Stimulated activated naive CD8-positive, alpha-beta T cell treated with anti-CD3 and anti-CD28 coated beads, Interleukin-15, Interleukin-2, amounts not matched to agents 100 ng/mL and 50 ng/mL, for 24 hours (primary cell): Measurements from ENCODE around the gene MACROD1.
A peak's percentile ranks its signal among the peaks of the same experiment; 100 is the strongest.

Source experiments
- H3K27ac Mint-ChIP-seq: one replicate; pipeline ENCODE4 v1.8.0; 2021; ENCODE audit warnings: mild to moderate bottlenecking, mixed read lengths
- H3K27me3 Mint-ChIP-seq: one replicate; pipeline ENCODE4 v1.8.0; 2021; ENCODE audit warnings: mixed read lengths
- H3K36me3 Mint-ChIP-seq: one replicate; pipeline ENCODE4 v1.8.0; 2021; ENCODE audit warnings: low read depth, mixed read lengths
- H3K4me1 Mint-ChIP-seq: one replicate; pipeline ENCODE4 v1.8.0; 2021; ENCODE audit warnings: low read depth, mixed read lengths
- H3K4me3 Mint-ChIP-seq: one replicate; pipeline ENCODE4 v1.8.0; 2021; ENCODE audit warnings: mild to moderate bottlenecking, mixed read lengths
- H3K9me3 Mint-ChIP-seq: one replicate; pipeline ENCODE4 v1.8.0; 2021; ENCODE audit warnings: mixed read lengths

Gene MACROD1

DNA sequence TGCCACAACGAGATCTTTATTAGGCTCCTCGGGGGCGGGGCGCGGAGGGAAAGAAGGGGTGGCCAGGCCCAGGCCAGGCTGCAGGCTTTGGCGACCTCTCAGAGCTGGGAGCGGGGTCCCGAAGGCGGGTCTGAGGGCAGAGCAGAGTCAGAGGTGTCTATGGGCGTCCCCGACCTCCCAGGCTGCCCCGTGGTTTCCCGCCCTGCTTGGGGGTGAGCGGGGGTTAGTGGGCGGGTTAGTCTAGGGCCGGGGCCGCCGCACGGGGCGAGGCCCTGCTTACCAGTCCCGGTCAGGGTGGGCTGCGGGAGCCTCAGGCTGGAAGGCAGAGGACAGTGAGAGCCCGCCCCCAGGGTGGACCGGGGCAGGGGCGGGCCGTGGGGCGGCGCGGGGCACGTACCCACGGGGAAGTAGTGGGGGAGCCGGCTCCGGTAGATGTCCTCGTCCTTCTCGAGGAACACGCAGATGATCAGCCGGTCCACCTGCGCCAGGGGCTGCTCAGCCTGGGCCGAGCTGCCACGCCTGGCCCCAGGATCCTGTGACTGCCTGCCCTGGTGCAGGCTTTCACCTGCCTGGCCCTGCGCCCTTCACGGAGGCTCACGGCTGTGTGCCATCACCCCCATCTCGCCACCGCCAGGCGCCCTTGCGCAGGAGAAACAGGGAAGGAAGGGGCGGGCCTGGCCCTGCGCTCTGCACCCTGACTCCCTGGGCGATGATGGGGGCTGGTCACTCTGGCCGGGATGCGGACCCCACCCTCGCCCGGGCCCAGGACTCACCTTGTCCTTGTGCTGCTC is 167.2 kb downstream of the MACROD1 start:
- Mint-ChIP-seq H3K4me3 (no peak overlapping the region), H3K27me3 (peaks cover 4% of the 10 kb centered on the region), H3K36me3 (peaks cover 27% of the 10 kb centered on the region), H3K4me1 (no peaks in the 10 kb centered on the region), H3K9me3 (no peaks in the 10 kb centered on the region), H3K27ac (no peak overlapping the region)

DNA sequence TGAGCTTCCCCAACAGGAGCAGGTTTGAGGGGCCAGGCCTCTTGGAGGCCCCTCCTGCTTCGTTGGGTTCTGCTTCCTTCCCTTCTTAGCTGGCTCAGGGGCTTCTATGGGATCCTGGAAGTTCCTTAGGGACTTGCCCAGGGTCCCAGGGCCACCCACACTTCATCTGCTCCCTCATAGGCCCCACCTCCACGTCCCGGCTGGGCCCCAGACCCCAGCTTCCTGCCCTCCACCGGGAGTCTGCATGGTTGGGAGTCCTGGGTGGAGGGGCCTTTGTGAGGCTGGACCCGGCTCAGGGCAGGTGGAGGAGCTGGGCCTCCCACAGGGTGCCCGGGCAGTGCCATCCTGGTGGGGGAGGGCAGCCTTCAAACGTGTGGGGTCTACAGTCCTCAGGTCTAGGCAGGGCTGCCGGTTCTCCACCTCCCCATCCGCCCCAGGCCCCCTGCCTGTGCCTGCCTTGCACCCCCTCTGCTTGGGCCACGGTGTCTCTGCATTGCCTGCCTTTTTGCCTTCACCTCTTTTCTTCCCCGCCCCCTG is 168.0 kb downstream of the MACROD1 start:
- Mint-ChIP-seq H3K27me3 (peaks cover 4% of the 10 kb centered on the region), H3K36me3 (peaks cover 35% of the 10 kb centered on the region), H3K27ac (no peak overlapping the region)

DNA sequence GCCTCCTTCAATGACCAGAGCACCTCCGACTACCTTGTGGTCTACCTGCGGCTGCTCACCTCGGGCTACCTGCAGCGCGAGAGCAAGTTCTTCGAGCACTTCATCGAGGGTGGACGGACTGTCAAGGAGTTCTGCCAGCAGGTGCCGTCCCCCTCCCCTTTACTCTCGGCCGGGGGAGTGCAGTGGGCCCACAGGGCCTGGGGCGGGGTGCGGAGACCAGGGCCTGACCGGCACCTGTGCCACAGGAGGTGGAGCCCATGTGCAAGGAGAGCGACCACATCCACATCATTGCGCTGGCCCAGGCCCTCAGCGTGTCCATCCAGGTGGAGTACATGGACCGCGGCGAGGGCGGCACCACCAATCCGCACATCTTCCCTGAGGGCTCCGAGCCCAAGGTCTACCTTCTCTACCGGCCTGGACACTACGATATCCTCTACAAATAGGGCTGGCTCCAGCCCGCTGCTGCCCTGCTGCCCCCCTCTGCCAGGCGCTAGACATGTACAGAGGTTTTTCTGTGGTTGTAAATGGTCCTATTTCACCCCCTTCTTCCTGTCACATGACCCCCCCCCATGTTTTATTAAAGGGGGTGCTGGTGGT is 168.7 kb downstream of the MACROD1 start:
- Mint-ChIP-seq H3K9me3 (no peaks in the 10 kb centered on the region), H3K4me3 (no peak overlapping the region), H3K27ac (no peak overlapping the region), H3K36me3 (peaks cover 36% of the 10 kb centered on the region), H3K27me3 (peaks cover 4% of the 10 kb centered on the region), H3K4me1 (peaks cover 5% of the 10 kb centered on the region)

More for the DNA sequence above, 168.0 kb downstream of the MACROD1 start:
- no peaks in the 10 kb centered on the region for H3K9me3 Mint-ChIP-seq
- peaks cover 4% of the 10 kb centered on the region for H3K4me1 Mint-ChIP-seq
- no peak overlapping the region for H3K4me3 Mint-ChIP-seq

- H3K9me3 Mint-ChIP-seq: no peaks in the 10 kb centered on the region
- peaks cover 43% of the 10 kb centered on the region for H3K36me3 Mint-ChIP-seq
- no peak overlapping the region for H3K27ac Mint-ChIP-seq
- peaks cover 7% of the 10 kb centered on the region for H3K4me1 Mint-ChIP-seq
- H3K27me3 Mint-ChIP-seq: no peaks in the 10 kb centered on the region
- H3K4me3 Mint-ChIP-seq: no peak overlapping the region
Observed at GRCh38 chr11:63996512-63996911, 169.4 kb downstream of the MACROD1 start.

DNA sequence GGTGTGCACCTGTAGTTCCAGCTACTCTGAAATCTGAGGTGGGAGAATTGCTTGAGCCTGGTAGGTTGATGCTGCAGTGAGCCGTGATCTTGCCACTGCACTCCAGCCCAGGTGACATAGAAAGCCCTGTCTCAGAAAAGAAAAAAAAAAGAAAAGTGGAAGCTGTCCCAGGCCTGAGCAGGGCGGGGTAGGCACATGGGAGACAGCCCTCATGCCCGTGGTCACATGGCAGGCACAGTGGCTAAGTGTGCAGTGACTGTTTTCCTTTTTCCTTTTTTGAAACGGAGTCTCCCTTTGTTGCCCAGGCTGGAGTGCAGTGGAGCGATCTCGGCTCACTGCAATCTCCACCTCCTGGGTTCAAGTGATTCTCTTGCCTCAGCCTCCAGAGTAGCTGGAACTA is 171.9 kb downstream of the MACROD1 start:
- no peak overlapping the region for H3K4me3 Mint-ChIP-seq
- H3K4me1 Mint-ChIP-seq: peaks cover 8% of the 10 kb centered on the region
- peaks cover 55% of the 10 kb centered on the region for H3K36me3 Mint-ChIP-seq
- no peak overlapping the region for H3K27ac Mint-ChIP-seq
- H3K27me3 Mint-ChIP-seq: no peaks in the 10 kb centered on the region
- no peaks in the 10 kb centered on the region for H3K9me3 Mint-ChIP-seq

DNA sequence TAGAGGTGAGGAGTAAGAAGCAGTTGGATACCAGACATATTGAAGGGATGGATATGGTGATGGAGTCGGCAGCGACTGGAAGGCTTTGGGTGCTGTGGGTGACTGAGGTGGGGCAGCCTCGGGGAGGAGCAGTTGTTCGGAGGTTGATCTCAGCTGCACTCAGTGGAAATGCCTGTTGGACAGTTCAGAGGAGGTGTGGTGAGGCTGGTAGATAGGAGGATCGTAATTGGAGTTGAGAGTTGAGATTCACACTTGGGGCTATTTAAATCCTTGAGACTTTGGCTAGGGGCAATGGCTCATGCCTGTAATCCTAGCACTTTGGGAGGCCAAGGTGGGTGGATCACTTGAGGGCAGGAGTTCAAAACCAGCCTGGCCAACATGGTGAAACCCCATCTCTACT is 172.8 kb downstream of the MACROD1 start:
- peaks cover 58% of the 10 kb centered on the region for H3K36me3 Mint-ChIP-seq
- no peak overlapping the region for H3K4me3 Mint-ChIP-seq
- no peaks in the 10 kb centered on the region for H3K9me3 Mint-ChIP-seq
- peak overlapping the region; percentile 24 for H3K27ac Mint-ChIP-seq
- no peaks in the 10 kb centered on the region for H3K27me3 Mint-ChIP-seq
- peaks cover 15% of the 10 kb centered on the region for H3K4me1 Mint-ChIP-seq

- Mint-ChIP-seq H3K9me3 (no peaks in the 10 kb centered on the region), H3K27ac (no peak overlapping the region), H3K27me3 (no peaks in the 10 kb centered on the region), H3K4me3 (no peak overlapping the region), H3K4me1 (peaks cover 25% of the 10 kb centered on the region), H3K36me3 (peaks cover 48% of the 10 kb centered on the region)
Observed at GRCh38 chr11:63991558-63991957, 174.4 kb downstream of the MACROD1 start.

GRCh38 chr11:63986932-63987513 is 178.9 kb downstream of the MACROD1 start:
- Mint-ChIP-seq H3K4me3 (peak overlapping the region; percentile 96), H3K36me3 (peaks cover 25% of the 10 kb centered on the region), H3K27me3 (no peaks in the 10 kb centered on the region), H3K9me3 (no peaks in the 10 kb centered on the region), H3K27ac (peak overlapping the region; percentile 18), H3K4me1 (peaks cover 32% of the 10 kb centered on the region)

DNA sequence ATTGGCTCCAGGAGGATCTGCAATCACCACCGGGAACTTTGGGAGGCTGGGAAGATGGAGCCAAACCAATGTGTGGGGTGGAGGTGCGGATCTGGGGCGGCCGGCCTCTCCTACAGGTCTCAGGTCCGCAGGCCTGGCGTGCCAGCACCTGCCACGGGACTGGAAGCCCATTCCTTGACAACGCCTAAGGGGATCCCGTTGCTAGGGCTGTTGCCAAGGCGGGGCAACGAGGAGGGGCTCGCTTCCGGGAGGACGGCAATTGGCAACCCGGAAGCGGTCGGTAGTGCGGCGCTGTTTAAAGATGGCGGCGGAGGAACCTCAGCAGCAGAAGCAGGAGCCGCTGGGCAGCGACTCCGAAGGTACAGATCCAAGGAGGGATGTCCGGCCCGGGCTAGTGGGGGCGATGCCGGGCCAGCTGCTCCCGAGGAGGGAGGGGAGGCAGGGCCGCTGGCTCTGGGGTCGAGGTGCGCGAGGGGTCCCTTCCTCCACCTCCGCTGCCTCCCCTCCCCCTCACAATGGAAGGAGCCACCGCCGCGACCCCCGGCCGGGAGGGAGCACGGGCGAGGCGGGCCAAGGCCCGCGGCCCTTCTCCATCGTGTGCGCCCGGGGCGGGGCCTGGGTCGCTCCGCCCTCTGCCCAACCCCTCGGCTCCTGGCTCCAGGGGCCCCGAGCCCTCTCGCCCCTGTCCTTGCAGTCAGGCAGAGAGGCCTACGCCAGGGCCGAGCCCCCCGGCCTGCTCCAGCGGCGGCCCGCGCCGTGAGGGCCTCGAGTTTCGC is 179.6 kb downstream of the MACROD1 start, which contains the start of gene OTUB1:
Gene OTUB1 (plus strand): TSS at position 283 of the 776 bp plus-strand sequence. CDS start 19 bp downstream, at position 302.
- peaks cover 29% of the 10 kb centered on the region for H3K4me1 Mint-ChIP-seq
- H3K9me3 Mint-ChIP-seq: no peaks in the 10 kb centered on the region
- peak within 1 kb of the TSS; percentile 97 for H3K27ac Mint-ChIP-seq
- H3K27me3 Mint-ChIP-seq: no peaks in the 10 kb centered on the region
- H3K4me3 Mint-ChIP-seq: peak within 1 kb of the TSS; percentile 96
- peaks cover 18% of the 10 kb centered on the region for H3K36me3 Mint-ChIP-seq

- Mint-ChIP-seq H3K27me3 (no peaks in the 10 kb centered on the region), H3K4me3 (peak overlapping the region; percentile 96), H3K27ac (peak overlapping the region; percentile 97), H3K36me3 (peaks cover 12% of the 10 kb centered on the region), H3K9me3 (no peaks in the 10 kb centered on the region), H3K4me1 (peaks cover 29% of the 10 kb centered on the region)
Observed at GRCh38 chr11:63985812-63986155, 180.1 kb downstream of the MACROD1 start.

GRCh38 chr11:63979426-63979825 is 186.5 kb downstream of the MACROD1 start:
- peaks cover 22% of the 10 kb centered on the region for H3K36me3 Mint-ChIP-seq
- no peaks in the 10 kb centered on the region for H3K27me3 Mint-ChIP-seq
- no peak overlapping the region for H3K4me3 Mint-ChIP-seq
- H3K9me3 Mint-ChIP-seq: no peaks in the 10 kb centered on the region
- H3K4me1 Mint-ChIP-seq: peaks cover 17% of the 10 kb centered on the region
- H3K27ac Mint-ChIP-seq: no peak overlapping the region

DNA sequence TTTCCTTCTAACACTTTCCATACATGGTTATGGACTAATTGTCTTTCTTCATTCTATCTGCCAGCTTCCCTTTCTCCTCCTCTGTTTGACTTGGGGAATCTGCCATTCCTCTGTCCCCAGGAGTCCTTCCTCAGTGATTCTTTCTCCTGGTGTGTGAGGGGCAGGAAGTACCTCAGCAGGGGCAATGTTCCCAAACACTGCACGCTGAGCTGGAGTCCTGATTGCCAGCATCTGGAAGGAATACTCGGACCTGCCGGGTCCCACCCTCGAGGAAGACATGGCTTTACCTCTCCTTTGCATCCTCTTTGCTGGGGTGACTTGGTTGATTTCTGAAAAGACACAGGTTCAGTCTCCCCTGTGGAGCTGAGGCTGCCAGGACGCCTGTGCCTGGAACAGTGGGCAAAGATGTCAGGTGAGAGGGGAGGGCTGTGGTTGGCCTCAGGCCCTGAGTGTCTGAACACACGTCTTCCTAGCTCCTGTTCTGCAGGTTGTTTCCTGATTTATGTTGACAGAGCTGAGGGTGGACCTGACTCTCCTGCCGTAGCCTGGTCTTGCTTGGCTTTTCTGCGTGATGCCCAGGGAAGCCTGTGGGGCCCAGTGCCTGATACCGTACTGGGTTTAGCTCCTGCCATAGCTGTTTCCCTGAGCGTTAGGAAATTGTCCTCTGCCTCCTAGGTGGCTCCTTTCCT is 187.2 kb downstream of the MACROD1 start:
- Mint-ChIP-seq H3K4me1 (peaks cover 21% of the 10 kb centered on the region), H3K27ac (peak overlapping the region; percentile 7), H3K36me3 (peaks cover 23% of the 10 kb centered on the region), H3K4me3 (no peak overlapping the region), H3K27me3 (no peaks in the 10 kb centered on the region), H3K9me3 (no peaks in the 10 kb centered on the region)

GRCh38 chr11:63974259-63975143 is 191.4 kb downstream of the MACROD1 start, which contains the start of gene COX8A:
COX8A (plus strand) TSS chr11:63974620; CDS start chr11:63974681, 61 bp downstream.
- Mint-ChIP-seq H3K36me3 (peaks cover 23% of the 10 kb centered on the region), H3K9me3 (no peaks in the 10 kb centered on the region), H3K27ac (peak within 1 kb of the TSS; percentile 99), H3K4me3 (peak within 1 kb of the TSS; percentile 100), H3K27me3 (no peaks in the 10 kb centered on the region), H3K4me1 (peaks cover 25% of the 10 kb centered on the region)
